ENCODE data around the gene FAM53C.

- TF ChIP-seq EZH2 (IDR thresholded peaks at IDR 0.05; ENCODE audit: low read length) (no peak), CTCF (optimal IDR thresholded peaks at IDR 0.05 in 1 of 3, IDR thresholded peaks at IDR 0.05 in 1 of 3, conservative IDR thresholded peaks at IDR 0.05 in 1 of 3; ENCODE audit: extremely low read depth in 1 of 3, insufficient read depth in 2 of 3, low read length in 3 of 3) (no peak)
Observed at GRCh38 chr5:138349852-138350562, 11.9 kb downstream of the FAM53C start.
